ENCODE results near the gene C1orf216.
"Not testable (repeated sequence)": the region's sequence is repeated elsewhere in the genome, so short reads cannot be mapped to it uniquely, and the experiment has no call there.

Gene C1orf216

GRCh38 chr1:35708441-35708921 lies 10.2 kb downstream of the C1orf216 start:
- in situ Hi-C loops (cut with HindIII; ENCODE audit: low pct_ligation_motif_present, low pct_unique_long_range_greater_than_20kb, low sequenced_read_pairs), result no loop called here
- DNase-seq, result no peak

GRCh38 chr1:35707601-35708440 lies 10.9 kb downstream of the C1orf216 start:
- in situ Hi-C loops (cut with HindIII; ENCODE audit: low pct_ligation_motif_present, low pct_unique_long_range_greater_than_20kb, low sequenced_read_pairs), result no loop called here
- DNase-seq, result peak; percentile 17

GRCh38 chr1:35706846-35707600 lies 11.7 kb downstream of the C1orf216 start:
- in situ Hi-C loops (cut with HindIII; ENCODE audit: low pct_ligation_motif_present, low pct_unique_long_range_greater_than_20kb, low sequenced_read_pairs), result no loop called here
- no peak for DNase-seq

GRCh38 chr1:35702508-35702907 lies 16.2 kb downstream of the C1orf216 start:
- in situ Hi-C loops (cut with HindIII; ENCODE audit: low pct_ligation_motif_present, low pct_unique_long_range_greater_than_20kb, low sequenced_read_pairs), result no loop called here
- no peak for DNase-seq

- DNase-seq; in situ Hi-C loops (cut with HindIII; ENCODE audit: low pct_ligation_motif_present, low pct_unique_long_range_greater_than_20kb, low sequenced_read_pairs): not testable (repeated sequence)
Observed at GRCh38 chr1:35699152-35699551, 19.5 kb downstream of the C1orf216 start.

- in situ Hi-C loops (cut with HindIII; ENCODE audit: low pct_ligation_motif_present, low pct_unique_long_range_greater_than_20kb, low sequenced_read_pairs), result no loop called here
- DNase-seq, result no peak
Observed at GRCh38 chr1:35692317-35692716, 26.4 kb downstream of the C1orf216 start.

GRCh38 chr1:35691571-35692220 lies 27.0 kb downstream of the C1orf216 start:
- DNase-seq, result no peak
- in situ Hi-C loops (cut with HindIII; ENCODE audit: low pct_ligation_motif_present, low pct_unique_long_range_greater_than_20kb, low sequenced_read_pairs), result no loop called here

- in situ Hi-C loops (cut with HindIII; ENCODE audit: low pct_ligation_motif_present, low pct_unique_long_range_greater_than_20kb, low sequenced_read_pairs), result no loop called here
- DNase-seq, result no peak
Observed at GRCh38 chr1:35691080-35691479, 27.6 kb downstream of the C1orf216 start.

- DNase-seq; in situ Hi-C loops (cut with HindIII; ENCODE audit: low pct_ligation_motif_present, low pct_unique_long_range_greater_than_20kb, low sequenced_read_pairs): not testable (repeated sequence)
Observed at GRCh38 chr1:35690103-35690502, 28.6 kb downstream of the C1orf216 start.

GRCh38 chr1:35688161-35688560 lies 30.5 kb downstream of the C1orf216 start:
- in situ Hi-C loops (cut with HindIII; ENCODE audit: low pct_ligation_motif_present, low pct_unique_long_range_greater_than_20kb, low sequenced_read_pairs), result no loop called here
- no peak for DNase-seq

GRCh38 chr1:35683012-35683411 lies 35.7 kb downstream of the C1orf216 start:
- DNase-seq, result no peak
- in situ Hi-C loops (cut with HindIII; ENCODE audit: low pct_ligation_motif_present, low pct_unique_long_range_greater_than_20kb, low sequenced_read_pairs), result no loop called here

- DNase-seq, result no peak
- in situ Hi-C loops (cut with HindIII; ENCODE audit: low pct_ligation_motif_present, low pct_unique_long_range_greater_than_20kb, low sequenced_read_pairs), result no loop called here
Observed at GRCh38 chr1:35680271-35680670, 38.4 kb downstream of the C1orf216 start.

GRCh38 chr1:35675773-35676172 lies 42.9 kb downstream of the C1orf216 start:
- DNase-seq, result peak; percentile 66
- in situ Hi-C loops (cut with HindIII; ENCODE audit: low pct_ligation_motif_present, low pct_unique_long_range_greater_than_20kb, low sequenced_read_pairs), result no loop called here

GRCh38 chr1:35674111-35674510 lies 44.6 kb downstream of the C1orf216 start:
- DNase-seq, result no peak
- in situ Hi-C loops (cut with HindIII; ENCODE audit: low pct_ligation_motif_present, low pct_unique_long_range_greater_than_20kb, low sequenced_read_pairs), result no loop called here

- DNase-seq, result no peak
- in situ Hi-C loops (cut with HindIII; ENCODE audit: low pct_ligation_motif_present, low pct_unique_long_range_greater_than_20kb, low sequenced_read_pairs), result no loop called here
Observed at GRCh38 chr1:35672116-35672515, 46.6 kb downstream of the C1orf216 start.

- in situ Hi-C loops (cut with HindIII; ENCODE audit: low pct_ligation_motif_present, low pct_unique_long_range_greater_than_20kb, low sequenced_read_pairs), result no loop called here
- DNase-seq, result no peak
Observed at GRCh38 chr1:35668506-35668905, 50.2 kb downstream of the C1orf216 start.

GRCh38 chr1:35666916-35667315 lies 51.8 kb downstream of the C1orf216 start:
- in situ Hi-C loops (cut with HindIII; ENCODE audit: low pct_ligation_motif_present, low pct_unique_long_range_greater_than_20kb, low sequenced_read_pairs), result no loop called here
- DNase-seq, result no peak

- DNase-seq, result no peak
- in situ Hi-C loops (cut with HindIII; ENCODE audit: low pct_ligation_motif_present, low pct_unique_long_range_greater_than_20kb, low sequenced_read_pairs), result no loop called here
Observed at GRCh38 chr1:35666216-35666615, 52.5 kb downstream of the C1orf216 start.

All from ACHN (cell line).